ENCODE measurements around the gene GABRR3. TPM values are rescaled to one million over a fixed set of nuclear protein-coding genes. Genes with fewer than 3 reads are reported as not detected.

GABRR3 gene
- total RNA-seq, 1 experiment from 2014 or later: not detected

DNA sequence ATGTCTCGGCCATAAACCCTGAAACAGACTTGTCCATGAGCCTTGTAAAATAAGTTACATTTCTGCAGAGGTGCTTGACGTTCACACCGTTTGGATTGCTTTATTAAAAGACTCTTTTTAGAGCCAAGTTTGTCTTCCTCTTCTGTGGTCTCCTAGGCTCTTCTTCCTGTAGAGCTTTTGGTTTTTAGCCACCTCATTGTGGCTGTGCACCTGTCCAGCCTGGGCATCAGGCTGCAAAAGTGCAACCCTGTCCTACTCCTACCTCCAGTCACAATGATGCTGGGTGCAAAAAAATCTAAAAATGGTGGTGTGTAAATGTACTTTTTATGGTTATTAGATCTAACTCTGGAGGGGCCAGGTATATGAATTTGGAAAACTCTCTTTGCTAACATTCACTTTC, 60.1 kb downstream of the GABRR3 start:
- intact Hi-C loops (cut with micrococcal nuclease; ENCODE audit: unreplicated experiment): loop anchor here (5.0 kb wide), 1 partner anchor 47 kb away; no protein-coding TSS in a partner anchor

DNA sequence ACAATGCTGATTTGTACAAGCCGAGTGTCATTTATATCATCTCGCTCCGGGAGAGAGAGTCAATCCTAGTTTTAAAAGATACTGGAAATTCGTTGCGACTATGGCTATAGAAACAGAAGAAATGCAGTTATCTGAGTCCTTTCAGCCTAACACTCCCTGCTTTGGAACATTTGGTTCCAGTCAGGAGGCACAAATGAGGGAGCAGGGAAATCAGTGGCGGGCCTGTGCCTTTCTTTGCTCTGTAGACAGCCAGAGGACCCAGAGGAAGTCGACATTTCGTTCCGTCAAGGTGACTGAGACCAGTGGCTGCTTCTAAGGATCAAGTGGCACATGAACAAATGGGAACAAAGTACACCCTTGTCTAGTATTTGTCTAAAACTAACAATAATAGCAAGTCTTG, 62.1 kb downstream of the GABRR3 start:
- H3K27ac ChIP-seq (ENCODE audit: low read length): peak overlapping the region; percentile 82

More for the DNA sequence above, 60.1 kb downstream of the GABRR3 start:
- DNase-seq (ENCODE audit: low read depth, low spot score): no peak
- POLR2A ChIA-PET: no interaction called here
- Histone ChIP-seq H3K36me3 (ENCODE audit: control insufficient read depth, insufficient read depth, low read length) (no peaks in the 10 kb centered on the region), H3K27ac (ENCODE audit: low read length) (no peak overlapping the region), H3K9me3 (ENCODE audit: control insufficient read depth, insufficient read depth, low read depth, low read length) (no peaks in the 10 kb centered on the region), H3K4me1 (ENCODE audit: control insufficient read depth, insufficient read depth, low read length) (peaks cover 20% of the 10 kb centered on the region), H3K4me3 (ENCODE audit: low read depth in 2 of 2, low read length in 2 of 2) (no peak overlapping the region), H3K27me3 (ENCODE audit: control insufficient read depth, insufficient read depth, low read length) (no peaks in the 10 kb centered on the region; the same call in 1 of the 2 replicates)
- TF ChIP-seq POLR2AphosphoS5 (IDR thresholded peaks at IDR 0.05; ENCODE audit: low read depth, low read length) (no peak), SIN3A (IDR thresholded peaks at IDR 0.05; ENCODE audit: borderline replicate concordance, insufficient read depth, low read depth, low read length) (no peak), TCF7L2 (IDR thresholded peaks at IDR 0.05; ENCODE audit: low read depth, low read length) (no peak)
- TF ChIP-seq, protein P1, sequence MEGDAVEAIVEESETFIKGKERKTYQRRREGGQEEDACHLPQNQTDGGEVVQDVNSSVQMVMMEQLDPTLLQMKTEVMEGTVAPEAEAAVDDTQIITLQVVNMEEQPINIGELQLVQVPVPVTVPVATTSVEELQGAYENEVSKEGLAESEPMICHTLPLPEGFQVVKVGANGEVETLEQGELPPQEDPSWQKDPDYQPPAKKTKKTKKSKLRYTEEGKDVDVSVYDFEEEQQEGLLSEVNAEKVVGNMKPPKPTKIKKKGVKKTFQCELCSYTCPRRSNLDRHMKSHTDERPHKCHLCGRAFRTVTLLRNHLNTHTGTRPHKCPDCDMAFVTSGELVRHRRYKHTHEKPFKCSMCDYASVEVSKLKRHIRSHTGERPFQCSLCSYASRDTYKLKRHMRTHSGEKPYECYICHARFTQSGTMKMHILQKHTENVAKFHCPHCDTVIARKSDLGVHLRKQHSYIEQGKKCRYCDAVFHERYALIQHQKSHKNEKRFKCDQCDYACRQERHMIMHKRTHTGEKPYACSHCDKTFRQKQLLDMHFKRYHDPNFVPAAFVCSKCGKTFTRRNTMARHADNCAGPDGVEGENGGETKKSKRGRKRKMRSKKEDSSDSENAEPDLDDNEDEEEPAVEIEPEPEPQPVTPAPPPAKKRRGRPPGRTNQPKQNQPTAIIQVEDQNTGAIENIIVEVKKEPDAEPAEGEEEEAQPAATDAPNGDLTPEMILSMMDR (IDR thresholded peaks at IDR 0.05): no peak
- TF ChIP-seq, protein P2, sequence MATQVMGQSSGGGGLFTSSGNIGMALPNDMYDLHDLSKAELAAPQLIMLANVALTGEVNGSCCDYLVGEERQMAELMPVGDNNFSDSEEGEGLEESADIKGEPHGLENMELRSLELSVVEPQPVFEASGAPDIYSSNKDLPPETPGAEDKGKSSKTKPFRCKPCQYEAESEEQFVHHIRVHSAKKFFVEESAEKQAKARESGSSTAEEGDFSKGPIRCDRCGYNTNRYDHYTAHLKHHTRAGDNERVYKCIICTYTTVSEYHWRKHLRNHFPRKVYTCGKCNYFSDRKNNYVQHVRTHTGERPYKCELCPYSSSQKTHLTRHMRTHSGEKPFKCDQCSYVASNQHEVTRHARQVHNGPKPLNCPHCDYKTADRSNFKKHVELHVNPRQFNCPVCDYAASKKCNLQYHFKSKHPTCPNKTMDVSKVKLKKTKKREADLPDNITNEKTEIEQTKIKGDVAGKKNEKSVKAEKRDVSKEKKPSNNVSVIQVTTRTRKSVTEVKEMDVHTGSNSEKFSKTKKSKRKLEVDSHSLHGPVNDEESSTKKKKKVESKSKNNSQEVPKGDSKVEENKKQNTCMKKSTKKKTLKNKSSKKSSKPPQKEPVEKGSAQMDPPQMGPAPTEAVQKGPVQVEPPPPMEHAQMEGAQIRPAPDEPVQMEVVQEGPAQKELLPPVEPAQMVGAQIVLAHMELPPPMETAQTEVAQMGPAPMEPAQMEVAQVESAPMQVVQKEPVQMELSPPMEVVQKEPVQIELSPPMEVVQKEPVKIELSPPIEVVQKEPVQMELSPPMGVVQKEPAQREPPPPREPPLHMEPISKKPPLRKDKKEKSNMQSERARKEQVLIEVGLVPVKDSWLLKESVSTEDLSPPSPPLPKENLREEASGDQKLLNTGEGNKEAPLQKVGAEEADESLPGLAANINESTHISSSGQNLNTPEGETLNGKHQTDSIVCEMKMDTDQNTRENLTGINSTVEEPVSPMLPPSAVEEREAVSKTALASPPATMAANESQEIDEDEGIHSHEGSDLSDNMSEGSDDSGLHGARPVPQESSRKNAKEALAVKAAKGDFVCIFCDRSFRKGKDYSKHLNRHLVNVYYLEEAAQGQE (IDR thresholded peaks at IDR 0.05; ENCODE audit: insufficient read depth in 1 of 2, low read depth in 2 of 2, low read length in 1 of 2): no peak
- in situ Hi-C loops (cut with HindIII; ENCODE audit: low pct_unique_long_range_greater_than_20kb, low sequenced_read_pairs): no loop called here
- CTCF ChIA-PET: no interaction called here
- no TSS peak for BruUV-seq (replicated peaks)
- no peak for ATAC-seq

More for the DNA sequence above, 62.1 kb downstream of the GABRR3 start:
- H3K27me3 ChIP-seq (ENCODE audit: control insufficient read depth, insufficient read depth, low read length): no peaks in the 10 kb centered on the region; the same call in 1 of the 2 replicates
- peaks cover 20% of the 10 kb centered on the region for H3K4me1 ChIP-seq (ENCODE audit: control insufficient read depth, insufficient read depth, low read length)
- H3K9me3 ChIP-seq (ENCODE audit: control insufficient read depth, insufficient read depth, low read depth, low read length): no peaks in the 10 kb centered on the region
- ChIA-PET CTCF (no interaction called here), POLR2A (no interaction called here)
- BruUV-seq (replicated peaks): no TSS peak
- TF ChIP-seq POLR2AphosphoS5 (IDR thresholded peaks at IDR 0.05; ENCODE audit: low read depth, low read length) (no peak), SIN3A (IDR thresholded peaks at IDR 0.05; ENCODE audit: borderline replicate concordance, insufficient read depth, low read depth, low read length) (no peak), TCF7L2 (IDR thresholded peaks at IDR 0.05; ENCODE audit: low read depth, low read length) (no peak)
- TF ChIP-seq, protein P1 (IDR thresholded peaks at IDR 0.05): no peak
- TF ChIP-seq, protein P2 (IDR thresholded peaks at IDR 0.05; ENCODE audit: insufficient read depth in 1 of 2, low read depth in 2 of 2, low read length in 1 of 2): no peak
- in situ Hi-C loops (cut with HindIII; ENCODE audit: low pct_unique_long_range_greater_than_20kb, low sequenced_read_pairs): no loop called here
- no peak for ATAC-seq
- no peaks in the 10 kb centered on the region for H3K36me3 ChIP-seq (ENCODE audit: control insufficient read depth, insufficient read depth, low read length)
- DNase-seq (ENCODE audit: low read depth, low spot score): no peak
- intact Hi-C loops (cut with micrococcal nuclease; ENCODE audit: unreplicated experiment): loop anchor here (5.0 kb wide), 1 partner anchor 49 kb away; no protein-coding TSS in a partner anchor
- peak overlapping the region; percentile 69 to 74 for H3K4me3 ChIP-seq (ENCODE audit: low read depth in 2 of 2, low read length in 2 of 2)

All from Panc1 (cell line).